ENCODE measurements around the gene NFATC3.

- no peak for TF ChIP-seq REST (IDR thresholded peaks at IDR 0.05)
- no peak for TF ChIP-seq CTCF (IDR thresholded peaks at IDR 0.05; ENCODE audit: low read depth, low read length, missing input control)
- TF ChIP-seq NR2F2 (IDR thresholded peaks at IDR 0.05) = no peak
- no peak for TF ChIP-seq SP1 (IDR thresholded peaks at IDR 0.05)
- TF ChIP-seq GABPA (IDR thresholded peaks at IDR 0.05 in 1 of 2, conservative IDR thresholded peaks at IDR 0.05 in 1 of 2) = no peak
- no peak for TF ChIP-seq YY1 (IDR thresholded peaks at IDR 0.05)
- TF ChIP-seq RAD21 (IDR thresholded peaks at IDR 0.05) = no peak
- no peak for TF ChIP-seq EGR1 (IDR thresholded peaks at IDR 0.05; ENCODE audit: low read depth in 2 of 2)
- no peak for TF ChIP-seq MAX (IDR thresholded peaks at IDR 0.05)
- no peak for TF ChIP-seq ATF3 (IDR thresholded peaks at IDR 0.05)
- TF ChIP-seq ZBTB33 (IDR thresholded peaks at IDR 0.05) = no peak
- no peak for TF ChIP-seq TAF1 (conservative IDR thresholded peaks at IDR 0.05)
- no peak for TF ChIP-seq FOXA1 (IDR thresholded peaks at IDR 0.05)
- no peak for TF ChIP-seq JUND (IDR thresholded peaks at IDR 0.05)
Observed at GRCh38 chr16:68162413-68162812, 77.2 kb downstream of the NFATC3 start.

Measured in liver (tissue), 3 donors.